GM19438 (cell line): Measurements from ENCODE around the gene ERF.

Source experiments
- ATAC-seq: cut with Tn5 transposase; IDR thresholded peaks from one replicate; pipeline ENCODE4 v1.9.1; 2021; ENCODE audit warnings: low read depth; ENCODE audit not compliant: unreplicated experiment

Gene ERF

GRCh38 chr19:42244347-42245220 lies 10.3 kb downstream of the ERF start:
- peak; percentile 32 for ATAC-seq

- ATAC-seq, result peak; percentile 61
Observed at GRCh38 chr19:42242512-42243409, 12.2 kb downstream of the ERF start, which contains the start of gene GSK3A. Gene GSK3A, minus strand, starts transcription at chr19:42242602. Its CDS starts 137 bp downstream, at chr19:42242465.

GRCh38 chr19:42242069-42242511 lies 12.8 kb downstream of the ERF start:
- no peak for ATAC-seq

- ATAC-seq, result no peak
Observed at GRCh38 chr19:42241279-42241678, 13.6 kb downstream of the ERF start.

- ATAC-seq, result no peak
Observed at GRCh38 chr19:42239544-42240220, 15.2 kb downstream of the ERF start.

- ATAC-seq, result no peak
Observed at GRCh38 chr19:42235181-42235580, 19.7 kb downstream of the ERF start.

- no peak for ATAC-seq
Observed at GRCh38 chr19:42234364-42234763, 20.6 kb downstream of the ERF start.

- ATAC-seq, result no peak
Observed at GRCh38 chr19:42233678-42234292, 21.1 kb downstream of the ERF start.

GRCh38 chr19:42233106-42233505 lies 21.8 kb downstream of the ERF start:
- ATAC-seq, result no peak

- ATAC-seq, result no peak
Observed at GRCh38 chr19:42232435-42232834, 22.5 kb downstream of the ERF start.

- no peak for ATAC-seq
Observed at GRCh38 chr19:42230571-42230970, 24.4 kb downstream of the ERF start.

- ATAC-seq, result no peak
Observed at GRCh38 chr19:42229855-42230351, 25.0 kb downstream of the ERF start.

- no peak for ATAC-seq
Observed at GRCh38 chr19:42229301-42229854, 25.6 kb downstream of the ERF start.

GRCh38 chr19:42228641-42229040 lies 26.3 kb downstream of the ERF start:
- ATAC-seq, result no peak

GRCh38 chr19:42226886-42227285 lies 28.0 kb downstream of the ERF start:
- no peak for ATAC-seq

GRCh38 chr19:42225718-42226292 lies 29.1 kb downstream of the ERF start:
- no peak for ATAC-seq

GRCh38 chr19:42224940-42225717 lies 29.8 kb downstream of the ERF start:
- ATAC-seq, result no peak

- no peak for ATAC-seq
Observed at GRCh38 chr19:42220751-42221097, 34.2 kb downstream of the ERF start.
